ENCODE results near the gene PTPRC.

DNA sequence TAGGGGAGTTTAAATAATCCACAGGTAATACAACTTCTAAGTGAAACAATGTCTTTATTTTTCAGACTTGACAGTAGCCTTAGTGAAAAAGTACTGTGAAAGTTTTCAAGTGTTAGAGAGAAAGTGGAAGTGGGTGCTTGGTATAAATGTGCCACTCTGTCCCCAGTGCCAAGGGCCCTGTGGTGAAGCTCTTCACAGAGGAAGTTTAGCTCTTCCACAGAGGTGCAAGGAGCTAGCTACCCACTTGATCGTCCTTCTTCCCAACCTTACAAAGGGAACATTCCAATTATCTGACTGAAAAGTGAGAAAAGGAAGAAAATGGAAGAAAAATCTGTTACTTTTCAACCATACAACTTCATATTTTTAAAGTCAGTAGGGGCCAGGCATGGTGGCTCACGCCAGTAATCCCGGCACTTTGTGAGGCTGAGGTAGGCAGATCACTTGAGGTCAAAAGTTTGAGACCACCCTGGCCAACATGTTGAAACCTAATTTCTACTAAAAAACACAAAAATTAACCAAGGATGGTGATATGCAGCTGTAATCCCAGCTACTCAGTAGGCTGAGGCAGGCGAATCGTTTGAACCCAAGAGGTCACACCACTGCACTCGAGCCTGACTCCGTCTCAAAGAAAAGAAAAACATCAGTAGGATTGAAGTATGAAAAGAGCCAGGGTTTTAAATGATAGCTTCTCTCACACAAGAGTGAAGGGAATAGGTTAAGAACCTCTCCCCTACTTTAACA, 41.0 kb upstream of the PTPRC start:
- TF ChIP-seq, protein P1, sequence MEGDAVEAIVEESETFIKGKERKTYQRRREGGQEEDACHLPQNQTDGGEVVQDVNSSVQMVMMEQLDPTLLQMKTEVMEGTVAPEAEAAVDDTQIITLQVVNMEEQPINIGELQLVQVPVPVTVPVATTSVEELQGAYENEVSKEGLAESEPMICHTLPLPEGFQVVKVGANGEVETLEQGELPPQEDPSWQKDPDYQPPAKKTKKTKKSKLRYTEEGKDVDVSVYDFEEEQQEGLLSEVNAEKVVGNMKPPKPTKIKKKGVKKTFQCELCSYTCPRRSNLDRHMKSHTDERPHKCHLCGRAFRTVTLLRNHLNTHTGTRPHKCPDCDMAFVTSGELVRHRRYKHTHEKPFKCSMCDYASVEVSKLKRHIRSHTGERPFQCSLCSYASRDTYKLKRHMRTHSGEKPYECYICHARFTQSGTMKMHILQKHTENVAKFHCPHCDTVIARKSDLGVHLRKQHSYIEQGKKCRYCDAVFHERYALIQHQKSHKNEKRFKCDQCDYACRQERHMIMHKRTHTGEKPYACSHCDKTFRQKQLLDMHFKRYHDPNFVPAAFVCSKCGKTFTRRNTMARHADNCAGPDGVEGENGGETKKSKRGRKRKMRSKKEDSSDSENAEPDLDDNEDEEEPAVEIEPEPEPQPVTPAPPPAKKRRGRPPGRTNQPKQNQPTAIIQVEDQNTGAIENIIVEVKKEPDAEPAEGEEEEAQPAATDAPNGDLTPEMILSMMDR (IDR thresholded peaks at IDR 0.05), result no peak
- TF ChIP-seq POLR2A (IDR thresholded peaks at IDR 0.05; ENCODE audit: low read depth) (no peak), POLR2AphosphoS5 (IDR thresholded peaks at IDR 0.05) (no peak)

All from esophagus muscularis mucosa (tissue), 3 donors.